Vagina (tissue), 2 donors: ENCODE measurements around the gene VPS41.

Experiments used
- CTCF ChIP-seq, 3 experiments: fragments of 450-650 bp in 2 of 3; fragments of 200-600 bp in 1 of 3; sonication (generic) in 1 of 3; IDR thresholded peaks; one replicate each; pipeline ENCODE4 v1.5.1; 2017 to 2019; ENCODE audit warnings: antibody characterized with exemption in 3 of 3, mild to moderate bottlenecking in 2 of 3, moderate library complexity in 2 of 3
- POLR2AphosphoS5 ChIP-seq, 2 donors: sonication (generic); formaldehyde crosslinking; IDR thresholded peaks; one replicate each; pipeline ENCODE4 v1.9.0; 2017; ENCODE audit warnings: antibody characterized with exemption in 2 of 2, mild to moderate bottlenecking in 2 of 2, low read depth in 1 of 2; ENCODE audit not compliant: insufficient read depth in 1 of 2

GRCh38 chr7:38744746-38745145 lies 164.2 kb downstream of the VPS41 start:
- TF ChIP-seq POLR2AphosphoS5 (IDR thresholded peaks at IDR 0.05; ENCODE audit: insufficient read depth in 1 of 2, low read depth in 1 of 2) (no peak), CTCF (IDR thresholded peaks at IDR 0.05) (no peak)
